HEK293 (cell line): Measurements from ENCODE around the gene SPTBN1.

Source experiments
- PBX3 ChIP-seq: sonication (generic); formaldehyde crosslinking; IDR thresholded peaks from 2 replicates; pipeline ENCODE4 v1.8.1; 2022; ENCODE audit warnings: mild to moderate bottlenecking, moderate library complexity, missing genetic modification reagents
- PRDM4 ChIP-seq: fragments of 450-650 bp; formaldehyde crosslinking; IDR thresholded peaks from 2 replicates; pipeline ENCODE4 v1.5.1; 2017; ENCODE audit warnings: missing biosample characterization, missing genetic modification characterization
- SETDB1 ChIP-seq: IDR thresholded peaks from one replicate; pipeline ENCODE4 v1.6.1; 2017; ENCODE audit warnings: mild to moderate bottlenecking, low read length, moderate library complexity, mixed read lengths; ENCODE audit not compliant: insufficient read length
- ZBTB26 ChIP-seq: fragments of 450-650 bp; formaldehyde crosslinking; optimal IDR thresholded peaks from 2 replicates; pipeline ENCODE3; 2016; ENCODE audit warnings: missing biosample characterization, mild to moderate bottlenecking, missing genetic modification characterization
- ZBTB44 ChIP-seq: fragments of 450-650 bp; IDR thresholded peaks from 2 replicates; pipeline ENCODE4 v1.5.1; 2018; ENCODE audit warnings: missing biosample characterization, mild to moderate bottlenecking, missing genetic modification characterization
- ZBTB48 ChIP-seq: fragments of 450-650 bp; formaldehyde crosslinking; IDR thresholded peaks from 2 replicates; pipeline ENCODE4 v1.5.1; 2016; ENCODE audit warnings: missing biosample characterization, missing genetic modification characterization
- ZEB2 ChIP-seq: fragments of 450-650 bp; formaldehyde crosslinking; IDR thresholded peaks from 2 replicates; pipeline ENCODE4 v1.5.1; 2016; ENCODE audit warnings: missing biosample characterization, missing genetic modification characterization
- ZFP69B ChIP-seq: fragments of 450-650 bp; formaldehyde crosslinking; IDR thresholded peaks from 2 replicates; pipeline ENCODE4 v1.5.1; 2016; ENCODE audit warnings: missing biosample characterization, missing genetic modification characterization
- ZNF843 ChIP-seq: fragments of 450-650 bp; formaldehyde crosslinking; IDR thresholded peaks from 2 replicates; pipeline ENCODE4 v1.5.1; 2016; ENCODE audit warnings: missing biosample characterization, missing genetic modification characterization
- TF ChIP-seq, protein P1 (sequence below): fragments of 450-650 bp; formaldehyde crosslinking; IDR thresholded peaks from 2 replicates; pipeline ENCODE4 v1.5.1; 2016; ENCODE audit warnings: missing biosample characterization, missing genetic modification characterization
- TF ChIP-seq, protein P2 (sequence below): fragments of 450-650 bp; formaldehyde crosslinking; IDR thresholded peaks from 2 replicates; pipeline ENCODE4 v1.5.1; 2016; ENCODE audit warnings: missing biosample characterization, missing genetic modification characterization
- TF ChIP-seq, protein P3 (sequence below): fragments of 450-650 bp; formaldehyde crosslinking; IDR thresholded peaks from 2 replicates; pipeline ENCODE4 v1.5.1; 2016; ENCODE audit warnings: missing biosample characterization, missing genetic modification characterization

DNA sequence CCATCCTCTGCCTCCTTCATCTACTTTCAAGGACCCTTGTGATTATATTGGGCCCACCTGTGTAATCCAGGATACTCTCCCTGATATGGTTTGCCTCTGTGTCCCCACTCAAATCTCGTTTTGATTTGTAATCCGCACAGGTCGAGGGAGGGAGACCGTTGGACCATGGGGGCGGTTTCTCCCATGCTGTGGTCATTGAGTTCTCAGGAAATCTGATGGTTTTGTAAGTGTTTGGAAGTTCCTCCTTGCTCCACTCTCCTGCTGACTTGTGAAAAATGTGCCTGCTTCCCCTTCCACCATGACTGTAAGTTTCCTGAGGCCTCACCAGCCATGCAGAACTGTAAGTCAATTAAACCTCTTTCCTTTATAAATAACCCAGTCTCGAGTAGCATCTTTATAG, 225.3 kb downstream of the SPTBN1 start:
- TF ChIP-seq, protein P1, sequence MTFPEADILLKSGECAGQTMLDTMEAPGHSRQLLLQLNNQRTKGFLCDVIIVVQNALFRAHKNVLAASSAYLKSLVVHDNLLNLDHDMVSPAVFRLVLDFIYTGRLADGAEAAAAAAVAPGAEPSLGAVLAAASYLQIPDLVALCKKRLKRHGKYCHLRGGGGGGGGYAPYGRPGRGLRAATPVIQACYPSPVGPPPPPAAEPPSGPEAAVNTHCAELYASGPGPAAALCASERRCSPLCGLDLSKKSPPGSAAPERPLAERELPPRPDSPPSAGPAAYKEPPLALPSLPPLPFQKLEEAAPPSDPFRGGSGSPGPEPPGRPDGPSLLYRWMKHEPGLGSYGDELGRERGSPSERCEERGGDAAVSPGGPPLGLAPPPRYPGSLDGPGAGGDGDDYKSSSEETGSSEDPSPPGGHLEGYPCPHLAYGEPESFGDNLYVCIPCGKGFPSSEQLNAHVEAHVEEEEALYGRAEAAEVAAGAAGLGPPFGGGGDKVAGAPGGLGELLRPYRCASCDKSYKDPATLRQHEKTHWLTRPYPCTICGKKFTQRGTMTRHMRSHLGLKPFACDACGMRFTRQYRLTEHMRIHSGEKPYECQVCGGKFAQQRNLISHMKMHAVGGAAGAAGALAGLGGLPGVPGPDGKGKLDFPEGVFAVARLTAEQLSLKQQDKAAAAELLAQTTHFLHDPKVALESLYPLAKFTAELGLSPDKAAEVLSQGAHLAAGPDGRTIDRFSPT: no peak
- TF ChIP-seq, protein P2, sequence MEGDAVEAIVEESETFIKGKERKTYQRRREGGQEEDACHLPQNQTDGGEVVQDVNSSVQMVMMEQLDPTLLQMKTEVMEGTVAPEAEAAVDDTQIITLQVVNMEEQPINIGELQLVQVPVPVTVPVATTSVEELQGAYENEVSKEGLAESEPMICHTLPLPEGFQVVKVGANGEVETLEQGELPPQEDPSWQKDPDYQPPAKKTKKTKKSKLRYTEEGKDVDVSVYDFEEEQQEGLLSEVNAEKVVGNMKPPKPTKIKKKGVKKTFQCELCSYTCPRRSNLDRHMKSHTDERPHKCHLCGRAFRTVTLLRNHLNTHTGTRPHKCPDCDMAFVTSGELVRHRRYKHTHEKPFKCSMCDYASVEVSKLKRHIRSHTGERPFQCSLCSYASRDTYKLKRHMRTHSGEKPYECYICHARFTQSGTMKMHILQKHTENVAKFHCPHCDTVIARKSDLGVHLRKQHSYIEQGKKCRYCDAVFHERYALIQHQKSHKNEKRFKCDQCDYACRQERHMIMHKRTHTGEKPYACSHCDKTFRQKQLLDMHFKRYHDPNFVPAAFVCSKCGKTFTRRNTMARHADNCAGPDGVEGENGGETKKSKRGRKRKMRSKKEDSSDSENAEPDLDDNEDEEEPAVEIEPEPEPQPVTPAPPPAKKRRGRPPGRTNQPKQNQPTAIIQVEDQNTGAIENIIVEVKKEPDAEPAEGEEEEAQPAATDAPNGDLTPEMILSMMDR (tag by site-specific recombination): no peak
- TF ChIP-seq ZBTB44 (tag by site-specific recombination): no peak
- no peak for TF ChIP-seq ZEB2 (tag by site-specific recombination)
- TF ChIP-seq, protein P3, sequence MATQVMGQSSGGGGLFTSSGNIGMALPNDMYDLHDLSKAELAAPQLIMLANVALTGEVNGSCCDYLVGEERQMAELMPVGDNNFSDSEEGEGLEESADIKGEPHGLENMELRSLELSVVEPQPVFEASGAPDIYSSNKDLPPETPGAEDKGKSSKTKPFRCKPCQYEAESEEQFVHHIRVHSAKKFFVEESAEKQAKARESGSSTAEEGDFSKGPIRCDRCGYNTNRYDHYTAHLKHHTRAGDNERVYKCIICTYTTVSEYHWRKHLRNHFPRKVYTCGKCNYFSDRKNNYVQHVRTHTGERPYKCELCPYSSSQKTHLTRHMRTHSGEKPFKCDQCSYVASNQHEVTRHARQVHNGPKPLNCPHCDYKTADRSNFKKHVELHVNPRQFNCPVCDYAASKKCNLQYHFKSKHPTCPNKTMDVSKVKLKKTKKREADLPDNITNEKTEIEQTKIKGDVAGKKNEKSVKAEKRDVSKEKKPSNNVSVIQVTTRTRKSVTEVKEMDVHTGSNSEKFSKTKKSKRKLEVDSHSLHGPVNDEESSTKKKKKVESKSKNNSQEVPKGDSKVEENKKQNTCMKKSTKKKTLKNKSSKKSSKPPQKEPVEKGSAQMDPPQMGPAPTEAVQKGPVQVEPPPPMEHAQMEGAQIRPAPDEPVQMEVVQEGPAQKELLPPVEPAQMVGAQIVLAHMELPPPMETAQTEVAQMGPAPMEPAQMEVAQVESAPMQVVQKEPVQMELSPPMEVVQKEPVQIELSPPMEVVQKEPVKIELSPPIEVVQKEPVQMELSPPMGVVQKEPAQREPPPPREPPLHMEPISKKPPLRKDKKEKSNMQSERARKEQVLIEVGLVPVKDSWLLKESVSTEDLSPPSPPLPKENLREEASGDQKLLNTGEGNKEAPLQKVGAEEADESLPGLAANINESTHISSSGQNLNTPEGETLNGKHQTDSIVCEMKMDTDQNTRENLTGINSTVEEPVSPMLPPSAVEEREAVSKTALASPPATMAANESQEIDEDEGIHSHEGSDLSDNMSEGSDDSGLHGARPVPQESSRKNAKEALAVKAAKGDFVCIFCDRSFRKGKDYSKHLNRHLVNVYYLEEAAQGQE (tag by site-specific recombination): no peak
- TF ChIP-seq ZBTB26: no peak
- TF ChIP-seq SETDB1: no peak
- TF ChIP-seq PBX3 (CRISPR knock-in tag): no peak
- no peak for TF ChIP-seq ZBTB48 (tag by site-specific recombination)
- no peak for TF ChIP-seq ZNF843 (tag by site-specific recombination)
- no peak for TF ChIP-seq ZFP69B
- no peak for TF ChIP-seq PRDM4
